Measurements from ENCODE around the gene LPCAT4. TPM values are rescaled to one million over a fixed set of nuclear protein-coding genes. Genes with fewer than 3 reads are reported as not detected.

The LPCAT4 gene
- total and polyA plus RNA-seq, 9 of the 15 experiments (the other 6 are each of a cell fraction or from before 2014, with no cell fraction given), result 7.3 to 34.3 (median 14.4) TPM

GRCh38 chr15:34367101-34368081 lies at the start of gene LPCAT4 (continued):
- TF ChIP-seq PURB (CRISPR knock-in tag; IDR thresholded peaks at IDR 0.05; ENCODE audit: low read depth), result no peak
- TF ChIP-seq ETV5 (CRISPR knock-in tag; IDR thresholded peaks at IDR 0.05; ENCODE audit: low read depth), result peak; percentile 66; the same call in 1 of the 2 replicates
- TF ChIP-seq ZNF717 (CRISPR knock-in tag; IDR thresholded peaks at IDR 0.05), result no peak
- no peak for TF ChIP-seq NELFE (IDR thresholded peaks at IDR 0.05; ENCODE audit: insufficient read depth, insufficient read length)
- TF ChIP-seq E2F1 (CRISPR knock-in tag; IDR thresholded peaks at IDR 0.05), result no peak; the same call in 1 of the 2 replicates
- TF ChIP-seq POLR2G (IDR thresholded peaks at IDR 0.05; ENCODE audit: low read depth, low read length), result peak; percentile 91
- peak; percentile 25; the same call in 1 of the 2 replicates for TF ChIP-seq ZNF263 (CRISPR knock-in tag; IDR thresholded peaks at IDR 0.05; ENCODE audit: borderline replicate concordance)
- TF ChIP-seq TAL1 (IDR thresholded peaks at IDR 0.05), result no peak
- TF ChIP-seq ATF2 (CRISPR knock-in tag; IDR thresholded peaks at IDR 0.05), result no peak
- TF ChIP-seq NFE2L1 (tag; IDR thresholded peaks at IDR 0.05; ENCODE audit: borderline replicate concordance, low read depth), result no peak
- peak; percentile 58 for TF ChIP-seq KAT2B (IDR thresholded peaks at IDR 0.05; ENCODE audit: low read depth, low read length)
- no peak for TF ChIP-seq PKNOX1 (IDR thresholded peaks at IDR 0.05)
- TF ChIP-seq TEAD1 (CRISPR knock-in tag; IDR thresholded peaks at IDR 0.05), result peak in 1 of 2 experiments; percentile 72; a peak in 1 of 4 replicates
- TF ChIP-seq SMARCA4 (IDR thresholded peaks at IDR 0.05), result peak; percentile 50; the same call in 1 of the 2 replicates
- TF ChIP-seq ZNF41 (CRISPR knock-in tag; conservative IDR thresholded peaks at IDR 0.05), result no peak
- no peak for TF ChIP-seq ZBTB26 (CRISPR knock-in tag; IDR thresholded peaks at IDR 0.05)
- no peak for TF ChIP-seq CBFA2T2 (conservative IDR thresholded peaks at IDR 0.05)
- TF ChIP-seq SRSF7 (optimal IDR thresholded peaks at IDR 0.05; ENCODE audit: low read depth, low read length), result no peak
- TF ChIP-seq IRF1 (CRISPR knock-in tag; IDR thresholded peaks at IDR 0.05; ENCODE audit: borderline replicate concordance), result no peak
- no peak for TF ChIP-seq TCF7 (IDR thresholded peaks at IDR 0.05; ENCODE audit: borderline replicate concordance)
- TF ChIP-seq NR1H2 (CRISPR knock-in tag; IDR thresholded peaks at IDR 0.05), result no peak
- TF ChIP-seq CREM (IDR thresholded peaks at IDR 0.05; ENCODE audit: low read depth), result no peak
- no peak for TF ChIP-seq ZNF197 (CRISPR knock-in tag; IDR thresholded peaks at IDR 0.05; ENCODE audit: low read depth)

All from K562 (cell line).